GM19328 (cell line): ENCODE data around the gene ACTL7B.
"Not testable (repeated sequence)": the region's sequence is repeated elsewhere in the genome, so short reads cannot be mapped to it uniquely, and the experiment has no call there.

Experiments used
- ATAC-seq: cut with Tn5 transposase; IDR thresholded peaks from one replicate; pipeline ENCODE4 v1.9.1; 2021; ENCODE audit warnings: mild to moderate bottlenecking, moderate library complexity; ENCODE audit not compliant: unreplicated experiment

Gene ACTL7B

GRCh38 chr9:108845507-108845906 is 10.3 kb downstream of the ACTL7B start:
- no peak for ATAC-seq

- ATAC-seq: no peak
Observed at GRCh38 chr9:108844856-108845255, 10.9 kb downstream of the ACTL7B start.

GRCh38 chr9:108844391-108844790 is 11.4 kb downstream of the ACTL7B start:
- no peak for ATAC-seq

- ATAC-seq: no peak
Observed at GRCh38 chr9:108842610-108843295, 13.0 kb downstream of the ACTL7B start.

- ATAC-seq: not testable (repeated sequence)
Observed at GRCh38 chr9:108839561-108839960, 16.2 kb downstream of the ACTL7B start.

GRCh38 chr9:108838017-108838416 is 17.8 kb downstream of the ACTL7B start:
- ATAC-seq: no peak

- ATAC-seq: no peak
Observed at GRCh38 chr9:108837530-108837929, 18.3 kb downstream of the ACTL7B start.

GRCh38 chr9:108836781-108837180 is 19.0 kb downstream of the ACTL7B start:
- no peak for ATAC-seq

GRCh38 chr9:108836319-108836718 is 19.5 kb downstream of the ACTL7B start:
- no peak for ATAC-seq

- ATAC-seq: no peak
Observed at GRCh38 chr9:108835831-108836230, 20.0 kb downstream of the ACTL7B start.

GRCh38 chr9:108834959-108835665 is 20.7 kb downstream of the ACTL7B start:
- no peak for ATAC-seq

- ATAC-seq: no peak
Observed at GRCh38 chr9:108832179-108832500, 23.6 kb downstream of the ACTL7B start.

- ATAC-seq: no peak
Observed at GRCh38 chr9:108831496-108832178, 24.1 kb downstream of the ACTL7B start.

- ATAC-seq: no peak
Observed at GRCh38 chr9:108830272-108830671, 25.5 kb downstream of the ACTL7B start.

GRCh38 chr9:108823829-108824228 is 32.0 kb downstream of the ACTL7B start:
- no peak for ATAC-seq

GRCh38 chr9:108816037-108816436 is 39.7 kb downstream of the ACTL7B start:
- no peak for ATAC-seq

- ATAC-seq: no peak
Observed at GRCh38 chr9:108815156-108815555, 40.6 kb downstream of the ACTL7B start.

GRCh38 chr9:108813951-108814601 is 41.7 kb downstream of the ACTL7B start:
- ATAC-seq: no peak

- ATAC-seq: no peak
Observed at GRCh38 chr9:108812396-108813025, 43.3 kb downstream of the ACTL7B start.

GRCh38 chr9:108811944-108812343 is 43.8 kb downstream of the ACTL7B start:
- ATAC-seq: no peak

GRCh38 chr9:108809269-108809668 is 46.5 kb downstream of the ACTL7B start:
- no peak for ATAC-seq
